Peyer's patch (tissue), 4 donors: Measurements from ENCODE around the gene HSPA1A. TPM values are rescaled to one million over a fixed set of nuclear protein-coding genes. Genes with fewer than 3 reads are reported as not detected.
A peak's percentile ranks its signal among the peaks of the same experiment; 100 is the strongest.
"Not testable (repeated sequence)": the region's sequence is repeated elsewhere in the genome, so short reads cannot be mapped to it uniquely, and the experiment has no call there.

Source experiments
- DNase-seq, 3 donors: peaks; one replicate each; pipeline ENCODE4 v3.0.0-alpha.2; 2017 to 2019
- H3K27ac ChIP-seq, 4 donors: fragments of 200-600 bp; sonication (generic); one replicate each; pipeline ENCODE4 v1.5.1; 2016 to 2019
- H3K27me3 ChIP-seq, 2 donors: fragments of 200-600 bp; sonication (generic); one replicate each; pipeline ENCODE4 v1.5.1; 2019
- H3K36me3 ChIP-seq, 3 donors: fragments of 200-600 bp; sonication (generic); one replicate each; pipeline ENCODE4 v1.5.1; 2016 to 2019
- H3K4me1 ChIP-seq, 4 donors: fragments of 200-600 bp; sonication (generic); one replicate each; pipeline ENCODE4 v1.5.1; 2016 to 2019
- H3K4me3 ChIP-seq, 4 donors: fragments of 200-600 bp; sonication (generic); 1 replicate in 3 of 4; 2 replicates in 1 of 4; pipeline ENCODE4 v1.5.1; 2016 to 2019; ENCODE audit warnings: mild to moderate bottlenecking in 1 of 4
- H3K9me3 ChIP-seq, 4 donors: fragments of 200-600 bp; sonication (generic); one replicate each; pipeline ENCODE4 v1.5.1; 2016 to 2019; ENCODE audit warnings: mild to moderate bottlenecking in 1 of 4
- CTCF ChIP-seq, 6 experiments: fragments of 450-650 bp in 4 of 6; fragments of 200-600 bp in 2 of 6; sonication (generic) in 1 of 6; IDR thresholded peaks; one replicate each; pipeline ENCODE4 v1.5.1; 2017 to 2019; ENCODE audit warnings: antibody characterized with exemption in 6 of 6, mild to moderate bottlenecking in 3 of 6, moderate library complexity in 1 of 6
- POLR2A ChIP-seq, 2 donors: fragments of 450-650 bp; IDR thresholded peaks; one replicate each; pipeline ENCODE4 v1.5.1; 2017; ENCODE audit warnings: antibody characterized with exemption in 2 of 2, mild to moderate bottlenecking in 2 of 2, moderate library complexity in 2 of 2
- total RNA-seq, 4 donors: library from RNA; depleted of rRNA; stranded (reverse); fragments of >200 nt; gene quantifications; one replicate each; pipeline ENCODE4 v1.1.0, GENCODE V29; 2016

The HSPA1A gene
- total RNA-seq, 4 donors from 2014 or later = 38.1 to 123 (median 67.0) TPM

GRCh38 chr6:31796993-31797385 lies 18.4 kb upstream of the HSPA1A start:
- Histone ChIP-seq H3K27ac (peak overlapping the region in 2 of 4 donors; percentile 47 to 98), H3K36me3 (peaks cover 0 to 7% (median 0%) of the 10 kb centered on the region in 3 donors), H3K4me1 (peaks cover 0 to 11% (median 9%) of the 10 kb centered on the region in 4 donors), H3K4me3 (no peak overlapping the region), H3K9me3 (no peaks in the 10 kb centered on the region), H3K27me3 (no peaks in the 10 kb centered on the region)
- DNase-seq = no peak
- no peak for TF ChIP-seq POLR2A (IDR thresholded peaks at IDR 0.05)
- TF ChIP-seq CTCF (IDR thresholded peaks at IDR 0.05) = no peak

DNA sequence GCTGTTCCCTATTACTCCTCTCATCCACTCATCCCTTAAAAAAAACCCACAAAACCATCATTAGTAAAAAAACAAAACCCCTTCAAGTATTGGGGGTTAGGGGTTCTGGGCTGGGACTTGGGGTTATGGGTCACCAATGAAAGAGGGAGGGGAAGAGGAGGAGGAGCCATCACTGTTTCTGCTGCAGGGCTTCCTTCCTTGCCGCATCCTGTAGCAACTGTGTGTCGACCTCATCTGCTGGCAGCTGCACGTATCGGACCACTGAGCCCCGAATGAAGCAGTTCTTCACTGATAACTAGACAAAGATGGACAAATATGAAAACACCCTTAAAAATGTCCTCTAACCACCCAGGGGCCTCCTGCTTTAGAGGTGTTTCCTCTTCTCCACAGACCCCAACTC lies 17.8 kb upstream of the HSPA1A start:
- peaks cover 0 to 7% (median 0%) of the 10 kb centered on the region in 3 donors for H3K36me3 ChIP-seq
- no peaks in the 10 kb centered on the region for H3K27me3 ChIP-seq
- H3K4me1 ChIP-seq = peaks cover 0 to 11% (median 9%) of the 10 kb centered on the region in 4 donors
- H3K4me3 ChIP-seq = no peak overlapping the region
- TF ChIP-seq POLR2A (IDR thresholded peaks at IDR 0.05) (no peak), CTCF (IDR thresholded peaks at IDR 0.05) (no peak)
- H3K27ac ChIP-seq = peak overlapping the region; percentile 19 to 98 (median 50)
- DNase-seq = peak in 2 of 3 donors; percentile 68 to 79
- H3K9me3 ChIP-seq = no peaks in the 10 kb centered on the region

- no peak for DNase-seq
- Histone ChIP-seq H3K36me3 (peaks cover 0 to 7% (median 0%) of the 10 kb centered on the region in 3 donors), H3K4me3 (no peak overlapping the region), H3K4me1 (peaks cover 0 to 6% (median 3%) of the 10 kb centered on the region in 4 donors), H3K27me3 (no peaks in the 10 kb centered on the region), H3K9me3 (no peaks in the 10 kb centered on the region), H3K27ac (no peak overlapping the region)
- TF ChIP-seq POLR2A (IDR thresholded peaks at IDR 0.05) (no peak), CTCF (IDR thresholded peaks at IDR 0.05) (no peak)
Observed at GRCh38 chr6:31799781-31800180, 15.6 kb upstream of the HSPA1A start.

DNA sequence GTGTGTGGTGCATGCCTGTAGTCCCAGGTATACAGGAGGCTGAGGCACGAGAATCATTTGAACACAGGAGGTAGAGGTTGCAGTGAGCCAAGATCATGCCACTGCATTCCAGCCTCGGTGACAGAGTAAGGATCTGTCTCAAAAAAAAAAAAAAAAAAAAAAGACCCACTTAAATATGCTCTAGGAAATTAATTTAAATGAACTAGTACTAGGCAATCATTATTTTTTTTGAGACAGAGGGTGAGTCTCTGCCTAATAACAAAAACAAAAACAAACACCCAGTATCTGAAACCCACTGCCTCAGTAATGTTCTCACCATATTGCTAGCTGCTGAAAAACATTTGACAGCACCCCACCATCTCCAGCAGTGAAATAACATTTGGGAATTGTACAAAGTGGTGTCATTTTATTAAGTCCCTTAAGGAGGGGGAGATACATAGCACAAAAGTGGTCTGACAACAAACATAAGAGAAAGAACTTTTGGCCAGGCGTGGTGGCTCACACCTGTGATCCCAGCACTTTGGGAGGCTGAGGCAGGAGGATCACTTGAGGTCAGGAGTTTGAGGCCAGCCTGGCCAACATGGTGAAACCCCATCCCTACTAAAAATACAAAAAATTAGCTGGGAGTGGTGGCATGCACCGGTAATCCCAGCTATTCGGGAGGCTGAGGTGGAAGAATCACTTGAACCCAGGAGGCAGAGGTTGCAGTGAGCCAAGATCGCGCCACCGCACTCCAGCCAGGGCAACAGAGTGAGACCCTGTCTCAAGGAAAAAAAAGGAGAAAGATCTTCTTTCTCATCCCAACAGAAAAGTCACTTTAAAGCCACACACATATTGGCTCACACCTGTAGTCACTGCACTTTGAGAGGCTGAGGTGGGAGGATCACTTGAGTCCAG lies 14.1 kb upstream of the HSPA1A start:
- DNase-seq, H3K27me3 ChIP-seq, H3K36me3 ChIP-seq, H3K9me3 ChIP-seq, H3K4me1 ChIP-seq, H3K4me3 ChIP-seq, H3K27ac ChIP-seq: not testable (repeated sequence)

DNA sequence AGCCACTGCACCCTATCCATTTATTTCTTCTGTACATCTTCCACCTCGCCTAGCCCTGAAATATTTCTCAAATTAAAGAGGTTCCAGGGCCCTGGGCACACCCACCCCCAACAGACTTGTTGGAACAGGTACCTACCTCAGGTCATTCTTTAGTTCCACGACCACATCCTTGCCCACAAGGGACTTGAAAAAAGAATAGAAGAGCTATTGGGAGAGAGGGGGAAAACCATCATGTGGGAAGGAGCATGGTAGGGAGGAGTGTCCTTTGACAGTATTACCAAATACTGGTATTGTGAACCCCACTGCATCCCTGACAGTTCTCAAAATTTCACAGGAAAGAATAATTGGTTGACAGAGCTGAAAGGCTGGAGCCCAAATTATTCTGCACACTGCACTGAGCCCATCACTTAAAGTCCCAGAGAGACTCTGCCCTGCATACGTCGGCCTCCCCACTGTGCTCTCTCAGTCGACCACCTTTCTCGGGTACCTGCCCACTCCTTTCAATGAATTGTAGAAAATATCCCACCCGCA lies 9.3 kb upstream of the HSPA1A start:
- DNase-seq = peak in 1 of 3 donors; percentile 25
- Histone ChIP-seq H3K27ac (peak overlapping the region; percentile 82 to 93 (median 90)), H3K27me3 (no peaks in the 10 kb centered on the region), H3K9me3 (no peaks in the 10 kb centered on the region), H3K4me1 (peaks cover 0 to 13% (median 0%) of the 10 kb centered on the region in 4 donors), H3K36me3 (peaks cover 0 to 7% (median 0%) of the 10 kb centered on the region in 3 donors), H3K4me3 (peak overlapping the region; percentile 54 to 63 (median 58))
- TF ChIP-seq POLR2A (IDR thresholded peaks at IDR 0.05) = no peak
- TF ChIP-seq CTCF (IDR thresholded peaks at IDR 0.05) = no peak
